Astrocyte (in vitro differentiated cells and primary cell): ENCODE data around the gene LRCH4.
A peak's percentile ranks its signal among the peaks of the same experiment; 100 is the strongest.

Experiments
- CTCF ChIP-seq: IDR thresholded peaks from 2 replicates; pipeline ENCODE4 v1.5.1; 2011; ENCODE audit warnings: low read depth, mild to moderate bottlenecking, inconsistent platforms, low read length, moderate library complexity; ENCODE audit not compliant: insufficient read depth
- EZH2 ChIP-seq: IDR thresholded peaks from 2 replicates; pipeline ENCODE4 v1.6.1; 2012; ENCODE audit warnings: mild to moderate bottlenecking, low read length, inconsistent platforms; ENCODE audit not compliant: insufficient read depth

GRCh38 chr7:100588438-100588837 is 2.5 kb upstream of the LRCH4 start:
- TF ChIP-seq EZH2 (no peak), CTCF (peak; percentile 33)
